Measurements from ENCODE around the gene TMEM25. TPM values are rescaled to one million over a fixed set of nuclear protein-coding genes. Genes with fewer than 3 reads are reported as not detected.

The TMEM25 gene
- total RNA-seq, 1 donor: 35.4 TPM

DNA sequence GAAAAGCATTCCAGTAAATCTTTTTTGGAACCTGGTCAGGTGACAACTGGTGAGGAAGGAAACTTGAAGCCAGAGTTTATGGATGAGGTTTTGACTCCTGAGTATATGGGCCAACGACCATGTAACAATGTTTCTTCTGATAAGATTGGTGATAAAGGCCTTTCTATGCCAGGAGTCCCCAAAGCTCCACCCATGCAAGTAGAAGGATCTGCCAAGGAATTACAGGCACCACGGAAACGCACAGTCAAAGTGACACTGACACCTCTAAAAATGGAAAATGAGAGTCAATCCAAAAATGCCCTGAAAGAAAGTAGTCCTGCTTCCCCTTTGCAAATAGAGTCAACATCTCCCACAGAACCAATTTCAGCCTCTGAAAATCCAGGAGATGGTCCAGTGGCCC is 27.8 kb upstream of the TMEM25 start:
- TF ChIP-seq, protein P1, sequence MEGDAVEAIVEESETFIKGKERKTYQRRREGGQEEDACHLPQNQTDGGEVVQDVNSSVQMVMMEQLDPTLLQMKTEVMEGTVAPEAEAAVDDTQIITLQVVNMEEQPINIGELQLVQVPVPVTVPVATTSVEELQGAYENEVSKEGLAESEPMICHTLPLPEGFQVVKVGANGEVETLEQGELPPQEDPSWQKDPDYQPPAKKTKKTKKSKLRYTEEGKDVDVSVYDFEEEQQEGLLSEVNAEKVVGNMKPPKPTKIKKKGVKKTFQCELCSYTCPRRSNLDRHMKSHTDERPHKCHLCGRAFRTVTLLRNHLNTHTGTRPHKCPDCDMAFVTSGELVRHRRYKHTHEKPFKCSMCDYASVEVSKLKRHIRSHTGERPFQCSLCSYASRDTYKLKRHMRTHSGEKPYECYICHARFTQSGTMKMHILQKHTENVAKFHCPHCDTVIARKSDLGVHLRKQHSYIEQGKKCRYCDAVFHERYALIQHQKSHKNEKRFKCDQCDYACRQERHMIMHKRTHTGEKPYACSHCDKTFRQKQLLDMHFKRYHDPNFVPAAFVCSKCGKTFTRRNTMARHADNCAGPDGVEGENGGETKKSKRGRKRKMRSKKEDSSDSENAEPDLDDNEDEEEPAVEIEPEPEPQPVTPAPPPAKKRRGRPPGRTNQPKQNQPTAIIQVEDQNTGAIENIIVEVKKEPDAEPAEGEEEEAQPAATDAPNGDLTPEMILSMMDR (IDR thresholded peaks at IDR 0.05; ENCODE audit: insufficient read depth, low read depth, low read length): no peak
- no peak overlapping the region for H3K4me3 ChIP-seq (ENCODE audit: low read depth, low read length)
- no peak for DNase-seq (ENCODE audit: low read depth)

GRCh38 chr11:118511601-118512000 is 19.4 kb upstream of the TMEM25 start:
- no peak overlapping the region for H3K4me3 ChIP-seq (ENCODE audit: low read depth, low read length)
- TF ChIP-seq, protein P1 (IDR thresholded peaks at IDR 0.05; ENCODE audit: insufficient read depth, low read depth, low read length): no peak
- no peak for DNase-seq (ENCODE audit: low read depth)

DNA sequence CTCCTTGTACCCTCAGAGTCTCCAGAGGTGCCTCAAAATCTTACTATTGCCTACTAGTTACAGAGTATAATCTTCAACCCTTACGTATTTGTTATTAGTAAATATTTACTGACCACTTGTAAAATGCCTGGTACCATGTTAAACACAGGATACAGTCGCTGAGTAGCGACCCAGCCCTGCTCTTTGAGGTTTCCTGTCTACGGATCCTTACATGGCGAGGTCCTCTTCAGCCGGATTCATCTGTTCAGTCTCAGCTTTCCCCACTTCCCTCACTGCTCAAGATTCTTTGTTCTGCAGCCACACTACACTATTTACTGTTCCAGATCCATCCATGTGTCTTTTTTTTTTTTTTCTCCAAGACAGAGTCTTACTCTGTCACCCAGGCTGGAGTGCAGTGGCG is 16.9 kb upstream of the TMEM25 start:
- H3K4me3 ChIP-seq (ENCODE audit: low read depth, low read length): no peak overlapping the region
- no peak for DNase-seq (ENCODE audit: low read depth)
- TF ChIP-seq, protein P1 (IDR thresholded peaks at IDR 0.05; ENCODE audit: insufficient read depth, low read depth, low read length): no peak

GRCh38 chr11:118519549-118519948 is 11.4 kb upstream of the TMEM25 start:
- H3K4me3 ChIP-seq (ENCODE audit: low read depth, low read length): no peak overlapping the region
- no peak for DNase-seq (ENCODE audit: low read depth)
- TF ChIP-seq, protein P1 (IDR thresholded peaks at IDR 0.05; ENCODE audit: insufficient read depth, low read depth, low read length): no peak

DNA sequence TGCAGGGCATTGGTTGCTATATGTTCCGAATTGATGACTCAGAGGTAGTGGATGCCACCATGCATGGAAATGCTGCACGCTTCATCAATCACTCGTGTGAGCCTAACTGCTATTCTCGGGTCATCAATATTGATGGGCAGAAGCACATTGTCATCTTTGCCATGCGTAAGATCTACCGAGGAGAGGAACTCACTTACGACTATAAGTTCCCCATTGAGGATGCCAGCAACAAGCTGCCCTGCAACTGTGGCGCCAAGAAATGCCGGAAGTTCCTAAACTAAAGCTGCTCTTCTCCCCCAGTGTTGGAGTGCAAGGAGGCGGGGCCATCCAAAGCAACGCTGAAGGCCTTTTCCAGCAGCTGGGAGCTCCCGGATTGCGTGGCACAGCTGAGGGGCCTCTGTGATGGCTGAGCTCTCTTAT is 9.1 kb upstream of the TMEM25 start:
- TF ChIP-seq, protein P1 (IDR thresholded peaks at IDR 0.05; ENCODE audit: insufficient read depth, low read depth, low read length): no peak
- no peak overlapping the region for H3K4me3 ChIP-seq (ENCODE audit: low read depth, low read length)
- no peak for DNase-seq (ENCODE audit: low read depth)

DNA sequence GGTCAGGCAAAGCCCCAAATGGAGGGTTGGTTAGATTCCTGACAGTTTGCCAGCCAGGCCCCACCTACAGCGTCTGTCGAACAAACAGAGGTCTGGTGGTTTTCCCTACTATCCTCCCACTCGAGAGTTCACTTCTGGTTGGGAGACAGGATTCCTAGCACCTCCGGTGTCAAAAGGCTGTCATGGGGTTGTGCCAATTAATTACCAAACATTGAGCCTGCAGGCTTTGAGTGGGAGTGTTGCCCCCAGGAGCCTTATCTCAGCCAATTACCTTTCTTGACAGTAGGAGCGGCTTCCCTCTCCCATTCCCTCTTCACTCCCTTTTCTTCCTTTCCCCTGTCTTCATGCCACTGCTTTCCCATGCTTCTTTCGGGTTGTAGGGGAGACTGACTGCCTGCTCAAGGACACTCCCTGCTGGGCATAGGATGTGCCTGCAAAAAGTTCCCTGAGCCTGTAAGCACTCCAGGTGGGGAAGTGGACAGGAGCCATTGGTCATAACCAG is 8.4 kb upstream of the TMEM25 start:
- no peak overlapping the region for H3K4me3 ChIP-seq (ENCODE audit: low read depth, low read length)
- TF ChIP-seq, protein P1 (IDR thresholded peaks at IDR 0.05; ENCODE audit: insufficient read depth, low read depth, low read length): peak; percentile 56
- DNase-seq (ENCODE audit: low read depth): peak; percentile 41

DNA sequence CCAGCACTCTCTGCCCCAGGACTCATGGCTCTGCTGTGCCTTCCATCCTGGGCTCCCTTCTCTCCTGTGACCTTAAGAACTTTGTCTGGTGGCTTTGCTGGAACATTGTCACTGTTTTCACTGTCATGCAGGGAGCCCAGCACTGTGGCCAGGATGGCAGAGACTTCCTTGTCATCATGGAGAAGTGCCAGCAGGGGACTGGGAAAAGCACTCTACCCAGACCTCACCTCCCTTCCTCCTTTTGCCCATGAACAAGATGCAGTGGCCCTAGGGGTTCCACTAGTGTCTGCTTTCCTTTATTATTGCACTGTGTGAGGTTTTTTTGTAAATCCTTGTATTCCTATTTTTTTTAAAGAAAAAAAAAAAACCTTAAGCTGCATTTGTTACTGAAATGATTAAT is 6.6 kb upstream of the TMEM25 start:
- TF ChIP-seq, protein P1 (IDR thresholded peaks at IDR 0.05; ENCODE audit: insufficient read depth, low read depth, low read length): no peak
- no peak for DNase-seq (ENCODE audit: low read depth)
- H3K4me3 ChIP-seq (ENCODE audit: low read depth, low read length): no peak overlapping the region

Measured in fibroblast of villous mesenchyme (primary cell).